ENCODE measurements around the gene TENT4A. TPM values are rescaled to one million over a fixed set of nuclear protein-coding genes. Genes with fewer than 3 reads are reported as not detected.

The TENT4A gene
- total RNA-seq, 4 donors from 2014 or later, result 17.0 to 21.9 (median 20.1) TPM

- WGBS, result 61% methylated on average over 17 of the region's 17 CpGs
- Histone ChIP-seq H3K9me3 (no peaks in the 10 kb centered on the region), H3K27ac (replicated peaks in 1 of 4) (no peak overlapping the region), H3K4me3 (no peak overlapping the region), H3K36me3 (no peaks in the 10 kb centered on the region), H3K27me3 (no peaks in the 10 kb centered on the region), H3K4me1 (no peaks in the 10 kb centered on the region)
- no peak for DNase-seq (ENCODE audit: extremely low spot score)
- intact Hi-C loops (cut with DNase I), result no loop called here
- TF ChIP-seq POLR2A (IDR thresholded peaks at IDR 0.05; ENCODE audit: low read depth) (no peak), CTCF (IDR thresholded peaks at IDR 0.05) (no peak), EP300 (IDR thresholded peaks at IDR 0.05) (no peak), POLR2AphosphoS5 (IDR thresholded peaks at IDR 0.05) (no peak)
Observed at GRCh38 chr5:6775571-6775970, 62.3 kb downstream of the TENT4A start.

DNA sequence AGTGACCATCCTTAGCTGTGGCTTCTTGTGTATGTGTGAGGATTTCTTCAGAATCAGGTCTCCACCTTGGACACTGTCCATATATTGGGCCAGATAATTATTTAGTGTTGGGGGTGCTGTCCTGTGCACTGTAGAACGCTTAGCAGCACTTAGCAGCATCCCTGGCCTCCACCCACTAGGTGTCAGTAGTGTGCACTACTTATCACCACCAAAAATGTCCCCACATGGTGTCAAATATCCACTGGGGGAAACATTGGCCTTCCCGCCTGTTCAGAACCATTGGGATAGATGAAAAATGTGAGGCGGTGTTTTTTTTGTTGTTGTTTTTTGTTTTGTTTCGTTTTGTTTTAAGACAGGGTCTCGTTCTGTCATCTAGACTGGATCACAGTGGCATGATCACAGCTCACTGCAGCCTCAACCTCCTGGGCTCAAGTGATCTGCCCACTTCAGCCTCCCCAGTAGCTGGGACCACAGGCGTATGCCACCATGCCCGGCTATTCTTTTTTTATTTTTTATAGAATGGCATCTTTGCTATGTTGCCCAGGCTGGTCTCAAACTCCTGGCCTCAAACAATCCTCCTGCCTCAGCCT lies 67.7 kb downstream of the TENT4A start:
- Histone ChIP-seq H3K4me1 (no peaks in the 10 kb centered on the region), H3K9me3 (no peaks in the 10 kb centered on the region), H3K27me3 (no peaks in the 10 kb centered on the region), H3K4me3 (no peak overlapping the region), H3K36me3 (no peaks in the 10 kb centered on the region), H3K27ac (replicated peaks in 1 of 4) (no peak overlapping the region)
- intact Hi-C loops (cut with DNase I), result no loop called here
- TF ChIP-seq CTCF (IDR thresholded peaks at IDR 0.05), result peak in 1 of 3 experiments; percentile 12
- no peak for TF ChIP-seq POLR2AphosphoS5 (IDR thresholded peaks at IDR 0.05)
- WGBS, result 95% methylated on average over 7 of the region's 7 CpGs
- DNase-seq (ENCODE audit: extremely low spot score), result no peak

DNA sequence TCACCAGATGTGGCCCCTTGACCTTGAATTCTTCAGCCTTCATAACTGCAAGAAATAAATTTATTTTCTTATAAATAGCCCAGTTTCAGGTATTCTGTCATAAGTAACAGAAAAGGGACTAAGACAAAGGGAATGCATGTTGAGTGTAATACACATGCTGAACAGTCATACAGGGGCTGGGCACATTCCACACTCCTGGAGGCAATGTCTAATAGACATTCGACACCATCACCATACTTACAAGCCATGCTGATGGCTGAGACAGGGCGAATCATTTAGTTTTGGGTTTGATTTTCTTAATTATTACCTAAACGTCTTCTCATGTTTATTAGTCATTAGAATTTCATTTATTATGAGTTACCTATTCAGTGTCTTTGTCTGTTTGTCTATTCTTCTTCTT lies 68.5 kb downstream of the TENT4A start:
- Histone ChIP-seq H3K9me3 (no peaks in the 10 kb centered on the region), H3K4me3 (no peak overlapping the region), H3K27ac (replicated peaks in 1 of 4) (no peak overlapping the region), H3K27me3 (no peaks in the 10 kb centered on the region), H3K36me3 (no peaks in the 10 kb centered on the region), H3K4me1 (no peaks in the 10 kb centered on the region)
- TF ChIP-seq POLR2AphosphoS5 (IDR thresholded peaks at IDR 0.05) (no peak), CTCF (IDR thresholded peaks at IDR 0.05) (no peak), EP300 (IDR thresholded peaks at IDR 0.05) (no peak), POLR2A (IDR thresholded peaks at IDR 0.05; ENCODE audit: low read depth) (no peak)
- DNase-seq (ENCODE audit: extremely low spot score), result no peak
- intact Hi-C loops (cut with DNase I), result no loop called here
- WGBS, result 80% methylated on average over 3 of the region's 3 CpGs

DNA sequence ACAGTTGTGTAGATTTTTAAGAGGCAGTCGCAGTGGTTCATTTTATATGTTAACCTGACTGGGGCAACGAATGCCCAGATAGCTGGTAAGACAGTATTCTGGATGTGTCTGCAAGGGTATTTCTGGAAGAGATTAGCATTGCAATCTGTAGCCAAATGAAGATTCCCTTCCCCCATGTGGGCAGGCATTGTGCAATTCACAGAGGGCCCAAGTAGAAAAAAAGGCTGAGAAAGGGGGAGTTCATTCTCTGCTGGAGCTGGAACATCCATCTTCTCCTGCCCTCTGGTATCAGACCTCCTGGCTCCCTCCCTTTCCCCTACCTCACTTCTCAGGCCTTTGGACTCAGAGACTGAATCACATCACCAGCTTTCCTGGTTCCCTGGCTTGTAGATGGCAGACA lies 70.6 kb downstream of the TENT4A start:
- intact Hi-C loops (cut with DNase I), result no loop called here
- Histone ChIP-seq H3K27ac (replicated peaks in 1 of 4) (no peak overlapping the region), H3K9me3 (no peaks in the 10 kb centered on the region), H3K4me3 (no peak overlapping the region), H3K27me3 (no peaks in the 10 kb centered on the region), H3K4me1 (no peaks in the 10 kb centered on the region), H3K36me3 (no peaks in the 10 kb centered on the region)
- DNase-seq (ENCODE audit: extremely low spot score), result peak; percentile 55
- TF ChIP-seq POLR2AphosphoS5 (IDR thresholded peaks at IDR 0.05), result no peak
- 81% methylated on average over 2 of the region's 2 CpGs for WGBS

DNA sequence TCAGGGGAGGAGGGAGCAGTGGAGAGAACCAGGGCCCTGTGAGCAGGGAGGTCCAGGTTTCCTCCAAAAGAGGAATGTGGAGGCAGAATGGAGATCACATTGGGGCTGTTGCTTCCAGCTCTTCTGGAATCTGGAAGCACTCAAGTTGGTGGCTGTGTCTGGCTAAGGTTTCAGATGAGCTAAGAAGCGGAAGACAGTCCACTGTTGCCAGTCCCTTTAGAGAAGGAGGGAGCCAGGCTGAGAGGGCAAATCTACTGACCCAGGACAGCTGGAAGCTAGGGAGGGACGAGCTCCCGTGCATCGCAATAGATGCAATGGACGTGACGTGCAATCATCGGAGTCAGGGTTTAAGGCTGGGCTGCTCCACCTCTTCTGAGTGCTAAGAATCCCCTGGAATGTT lies 71.2 kb downstream of the TENT4A start:
- intact Hi-C loops (cut with DNase I), result no loop called here
- Histone ChIP-seq H3K9me3 (no peaks in the 10 kb centered on the region), H3K36me3 (no peaks in the 10 kb centered on the region), H3K27ac (replicated peaks in 1 of 4) (no peak overlapping the region), H3K27me3 (no peaks in the 10 kb centered on the region), H3K4me3 (no peak overlapping the region), H3K4me1 (no peaks in the 10 kb centered on the region)
- TF ChIP-seq EP300 (IDR thresholded peaks at IDR 0.05) (no peak), CTCF (IDR thresholded peaks at IDR 0.05) (no peak)
- peak; percentile 72 for DNase-seq (ENCODE audit: extremely low spot score)
- 82% methylated on average over 7 of the region's 7 CpGs for WGBS
